ENCODE measurements around the gene NLRC5. TPM values are rescaled to one million over a fixed set of nuclear protein-coding genes. Genes with fewer than 3 reads are reported as not detected.

NLRC5 gene
- total RNA-seq, 4 donors from 2014 or later: 14.9 to 77.0 (median 23.9) TPM

- H3K4me3 ChIP-seq: no peak overlapping the region
- no peaks in the 10 kb centered on the region for H3K27me3 ChIP-seq
- no peak overlapping the region for H3K27ac ChIP-seq
- DNase-seq: no peak
- no peaks in the 10 kb centered on the region for H3K36me3 ChIP-seq
- no peak for TF ChIP-seq CTCF (IDR thresholded peaks at IDR 0.05)
- no peak for TF ChIP-seq POLR2A (IDR thresholded peaks at IDR 0.05)
- no peaks in the 10 kb centered on the region for H3K4me1 ChIP-seq
- intact Hi-C loops (cut with DNase I; ENCODE audit: low total_unique reads): no loop called here
- H3K9me3 ChIP-seq: no peaks in the 10 kb centered on the region
These were observed 142.1 kb downstream of the NLRC5 start for GRCh38 chr16:57131351-57131970.

- intact Hi-C loops (cut with DNase I; ENCODE audit: low total_unique reads): no loop called here
- no peaks in the 10 kb centered on the region for H3K36me3 ChIP-seq
- no peak overlapping the region for H3K4me3 ChIP-seq
- H3K4me1 ChIP-seq: no peaks in the 10 kb centered on the region
- no peak for DNase-seq
- H3K9me3 ChIP-seq: no peaks in the 10 kb centered on the region
- no peak for TF ChIP-seq POLR2A (IDR thresholded peaks at IDR 0.05)
- no peak for TF ChIP-seq CTCF (IDR thresholded peaks at IDR 0.05)
- H3K27ac ChIP-seq: no peak overlapping the region
- no peaks in the 10 kb centered on the region for H3K27me3 ChIP-seq
These were observed 143.1 kb downstream of the NLRC5 start for GRCh38 chr16:57132470-57132869.

GRCh38 chr16:57133031-57133430 is 143.7 kb downstream of the NLRC5 start:
- Histone ChIP-seq H3K9me3 (no peaks in the 10 kb centered on the region), H3K4me1 (no peaks in the 10 kb centered on the region), H3K36me3 (no peaks in the 10 kb centered on the region), H3K27me3 (no peaks in the 10 kb centered on the region), H3K4me3 (no peak overlapping the region), H3K27ac (no peak overlapping the region)
- intact Hi-C loops (cut with DNase I; ENCODE audit: low total_unique reads): no loop called here
- DNase-seq: no peak
- no peak for TF ChIP-seq CTCF (IDR thresholded peaks at IDR 0.05)
- TF ChIP-seq POLR2A (IDR thresholded peaks at IDR 0.05): no peak

Other genes starting within 250 kb of the NLRC5 start
- under 1 TPM in 1 of 4 donors, not detected in 3; 0.14 TPM for gene SLC12A3, start 124.3 kb upstream of the NLRC5 start, total RNA-seq
- 100 to 1,000 TPM in 3 of 4 donors, 10 to 100 TPM in 1; 51.5 to 136 (median 112) TPM for gene HERPUD1, start 57.4 kb upstream of the NLRC5 start, total RNA-seq
- 1 to 10 TPM in 1 of 4 donors, under 1 TPM in 1, not detected in 2; 0.58 to 2.8 TPM for gene CETP, start 27.6 kb upstream of the NLRC5 start, total RNA-seq
- gene CPNE2, start 103.0 kb downstream of the NLRC5 start, total RNA-seq: 10 to 100 TPM; 25.1 to 41.4 (median 40.6) TPM
- gene PSME3IP1, start 196.5 kb downstream of the NLRC5 start, total RNA-seq: 100 to 1,000 TPM in 1 of 4 donors, 10 to 100 TPM in 3; 45.3 to 323 (median 75.1) TPM
- 10 to 100 TPM; 27.9 to 77.7 (median 53.2) TPM for gene RSPRY1, start 196.8 kb downstream of the NLRC5 start, total RNA-seq